HepG2 (cell line): Measurements from ENCODE around the gene CEP19. TPM values are rescaled to one million over a fixed set of nuclear protein-coding genes. Genes with fewer than 3 reads are reported as not detected.

Experiments
- ARID5B ChIP-seq: IDR thresholded peaks from 2 replicates; pipeline ENCODE4 v1.4.0; 2020; ENCODE audit warnings: mild to moderate bottlenecking, missing genetic modification reagents
- DDIT3 ChIP-seq: sonication (generic); formaldehyde crosslinking; IDR thresholded peaks from 2 replicates; pipeline ENCODE4 v1.4.0; 2020; ENCODE audit warnings: mild to moderate bottlenecking, missing genetic modification reagents
- HMG20A ChIP-seq: IDR thresholded peaks from 2 replicates; pipeline ENCODE4 v1.6.1; 2016; ENCODE audit warnings: borderline replicate concordance
- HMGXB4 ChIP-seq, 2 experiments: sonication (generic) in 1 of 2; formaldehyde crosslinking in 1 of 2; IDR thresholded peaks; 2 replicates each; pipeline versions ENCODE4 v1.4.0 to v1.6.1; 2018 to 2020; ENCODE audit warnings: missing genetic modification reagents in 2 of 2, borderline replicate concordance in 1 of 2, low read depth in 1 of 2, mild to moderate bottlenecking in 1 of 2, missing biosample characterization in 1 of 2
- NR2C2 ChIP-seq: sonication (generic); formaldehyde crosslinking; IDR thresholded peaks from 2 replicates; pipeline ENCODE4 v1.4.0; 2020; ENCODE audit warnings: missing genetic modification reagents, mild to moderate bottlenecking, moderate library complexity, borderline replicate concordance
- RFXAP ChIP-seq: sonication (generic); formaldehyde crosslinking; IDR thresholded peaks from 2 replicates; pipeline ENCODE4 v1.4.0; 2020; ENCODE audit warnings: missing genetic modification reagents, borderline replicate concordance
- SMAD3 ChIP-seq: sonication (generic); formaldehyde crosslinking; IDR thresholded peaks from 2 replicates; pipeline ENCODE4 v1.4.0; 2020; ENCODE audit warnings: missing genetic modification reagents
- YEATS4 ChIP-seq: sonication (generic); formaldehyde crosslinking; IDR thresholded peaks from 2 replicates; pipeline ENCODE4 v1.4.0; 2020; ENCODE audit warnings: missing genetic modification reagents, borderline replicate concordance
- ZHX1 ChIP-seq: sonication (generic); formaldehyde crosslinking; IDR thresholded peaks from 2 replicates; pipeline ENCODE4 v1.8.1; 2022; ENCODE audit warnings: low read depth, mild to moderate bottlenecking, missing genetic modification reagents
- ZNF646 ChIP-seq: sonication (generic); formaldehyde crosslinking; IDR thresholded peaks from 2 replicates; pipeline ENCODE4 v1.9.0; 2021; ENCODE audit warnings: mild to moderate bottlenecking, missing genetic modification reagents
- ZNF709 ChIP-seq: sonication (generic); formaldehyde crosslinking; IDR thresholded peaks from 2 replicates; pipeline ENCODE4 v1.5.0; 2020; ENCODE audit warnings: mild to moderate bottlenecking, missing genetic modification reagents
- polyA plus RNA-seq, 8 experiments: library from polyadenylated mRNA; depleted of rRNA in 3 of 8; stranded (reverse) in 7 of 8; unstranded in 1 of 8; fragments of >200 nt; fragmentation: Illumina TruSeq in 4 of 8; extraction: Trizol in 4 of 8; gene quantifications; 2 replicates each; pipeline versions ENCODE4 v1.2.1 to v1.2.3, GENCODE V29; 2011 to 2016; ENCODE audit warnings: low read depth in 4 of 8, missing spikeins in 1 of 8, mixed read lengths in 1 of 8; ENCODE audit not compliant: insufficient read depth in 1 of 8
- total RNA-seq, 5 experiments: library from RNA; depleted of rRNA; stranded (reverse); fragments of >200 nt; fragmentation: Illumina TruSeq; extraction: Trizol; gene quantifications; 2 replicates each; pipeline ENCODE4 v1.2.3, GENCODE V29; 2016; ENCODE audit warnings: low read depth in 1 of 5

The CEP19 gene
- total and polyA plus RNA-seq, 2 of the 13 experiments (the other 11 are each of a cell fraction or from before 2014, with no cell fraction given) = 0.48 to 1.2 TPM

GRCh38 chr3:196739671-196740480, 27.8 kb upstream of the CEP19 start, which contains the start of gene PAK2 (continued):
- TF ChIP-seq ARID5B (peak; percentile 67), NR2C2 (CRISPR knock-in tag) (no peak; the same call in 1 of the 2 replicates), HMGXB4 (CRISPR knock-in tag; IDR thresholded peaks at IDR 0.05; ENCODE audit: borderline replicate concordance in 1 of 2, low read depth in 1 of 2) (peak; percentile 21 to 75; a peak in 2 of 4 replicates), ZNF646 (CRISPR knock-in tag) (no peak), DDIT3 (CRISPR knock-in tag) (no peak), ZHX1 (CRISPR knock-in tag) (peak; percentile 33; the same call in 1 of the 2 replicates), YEATS4 (peak; percentile 65; the same call in 1 of the 2 replicates), SMAD3 (CRISPR knock-in tag) (0 out of 2 replicates have a peak, but pooled peaks have one; percentile 21), HMG20A (peak; percentile 29; the same call in 1 of the 2 replicates), RFXAP (CRISPR knock-in tag) (peak; percentile 36; the same call in 1 of the 2 replicates), ZNF709 (CRISPR knock-in tag) (peak; percentile 55; the same call in 1 of the 2 replicates)
